ENCODE data around the gene HCN2.
"Not testable (repeated sequence)": the region's sequence is repeated elsewhere in the genome, so short reads cannot be mapped to it uniquely, and the experiment has no call there.

The HCN2 gene

DNA sequence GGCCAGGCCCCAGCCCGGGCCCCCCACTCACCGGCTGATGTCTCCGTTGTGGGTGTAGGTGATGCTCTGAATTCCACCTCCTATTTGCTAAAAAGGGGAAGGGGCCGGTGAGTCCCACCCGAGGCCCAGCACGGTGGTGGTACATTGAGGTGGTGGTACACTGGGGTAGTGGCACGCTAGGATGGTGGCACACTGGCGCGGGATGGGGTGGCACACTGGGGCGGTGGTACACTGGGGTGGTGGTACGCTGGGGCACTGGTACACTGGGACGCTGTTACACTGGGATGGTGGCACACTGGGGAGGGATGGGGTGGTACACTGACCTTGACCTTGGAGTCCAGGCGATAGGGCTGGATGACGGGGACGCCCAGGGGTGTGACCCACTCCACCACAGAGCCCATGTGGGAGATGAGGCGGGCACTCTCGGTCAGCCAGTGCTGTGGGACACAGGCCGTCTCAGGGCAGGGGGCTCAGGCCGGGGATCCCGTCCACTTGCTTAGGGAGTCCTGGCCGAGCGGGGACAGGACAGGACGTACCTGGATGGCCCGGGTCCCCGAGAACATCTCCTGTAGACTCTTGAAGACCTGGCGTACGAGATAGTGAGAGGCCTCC is 29.1 kb downstream of the HCN2 start:
- TF ChIP-seq, protein P1, sequence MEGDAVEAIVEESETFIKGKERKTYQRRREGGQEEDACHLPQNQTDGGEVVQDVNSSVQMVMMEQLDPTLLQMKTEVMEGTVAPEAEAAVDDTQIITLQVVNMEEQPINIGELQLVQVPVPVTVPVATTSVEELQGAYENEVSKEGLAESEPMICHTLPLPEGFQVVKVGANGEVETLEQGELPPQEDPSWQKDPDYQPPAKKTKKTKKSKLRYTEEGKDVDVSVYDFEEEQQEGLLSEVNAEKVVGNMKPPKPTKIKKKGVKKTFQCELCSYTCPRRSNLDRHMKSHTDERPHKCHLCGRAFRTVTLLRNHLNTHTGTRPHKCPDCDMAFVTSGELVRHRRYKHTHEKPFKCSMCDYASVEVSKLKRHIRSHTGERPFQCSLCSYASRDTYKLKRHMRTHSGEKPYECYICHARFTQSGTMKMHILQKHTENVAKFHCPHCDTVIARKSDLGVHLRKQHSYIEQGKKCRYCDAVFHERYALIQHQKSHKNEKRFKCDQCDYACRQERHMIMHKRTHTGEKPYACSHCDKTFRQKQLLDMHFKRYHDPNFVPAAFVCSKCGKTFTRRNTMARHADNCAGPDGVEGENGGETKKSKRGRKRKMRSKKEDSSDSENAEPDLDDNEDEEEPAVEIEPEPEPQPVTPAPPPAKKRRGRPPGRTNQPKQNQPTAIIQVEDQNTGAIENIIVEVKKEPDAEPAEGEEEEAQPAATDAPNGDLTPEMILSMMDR (IDR thresholded peaks at IDR 0.05; ENCODE audit: low read depth, low read length, missing control alignments) = no peak
- no peak overlapping the region for H3K4me3 ChIP-seq (replicated peaks; ENCODE audit: low read depth, low read length)
- no peak for DNase-seq (ENCODE audit: extremely low read depth, low read depth)

DNA sequence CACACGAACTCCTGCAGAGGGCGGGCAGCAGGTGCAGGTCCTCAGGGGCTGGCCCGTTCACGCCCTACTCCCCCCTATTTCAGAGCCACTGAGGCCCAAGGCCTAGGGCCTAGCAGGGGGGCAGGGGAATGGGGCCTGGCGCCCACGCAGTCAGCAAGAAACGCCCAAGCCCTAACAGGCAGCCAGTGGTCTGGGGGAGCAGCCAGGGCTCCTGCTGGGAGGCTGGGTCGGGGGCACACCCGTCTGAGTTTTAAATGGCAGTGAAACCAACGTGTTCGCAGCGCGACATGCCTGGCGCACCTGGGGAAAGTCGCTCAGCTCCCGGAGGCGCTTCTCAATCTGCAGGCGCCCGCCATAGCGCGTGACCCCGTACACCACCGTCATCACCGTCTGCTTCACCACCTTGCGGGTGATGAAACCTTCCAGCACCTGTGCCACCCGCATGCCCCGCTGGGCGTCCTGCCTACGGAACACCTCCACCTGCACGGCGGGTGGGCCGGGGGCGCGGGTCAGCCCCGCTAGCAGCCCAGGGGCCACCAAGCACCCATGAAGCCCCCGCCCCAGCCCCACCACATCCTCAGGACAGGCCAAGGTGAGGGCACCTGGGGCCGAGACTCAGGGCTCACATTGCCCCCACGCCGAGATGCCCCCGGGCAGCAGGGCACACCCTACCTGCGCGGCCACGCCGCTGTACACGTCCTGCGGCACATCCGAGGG is 29.8 kb downstream of the HCN2 start:
- DNase-seq (ENCODE audit: extremely low read depth, low read depth) = no peak
- no peak overlapping the region for H3K4me3 ChIP-seq (replicated peaks; ENCODE audit: low read depth, low read length)
- TF ChIP-seq, protein P1 (IDR thresholded peaks at IDR 0.05; ENCODE audit: low read depth, low read length, missing control alignments) = no peak

DNA sequence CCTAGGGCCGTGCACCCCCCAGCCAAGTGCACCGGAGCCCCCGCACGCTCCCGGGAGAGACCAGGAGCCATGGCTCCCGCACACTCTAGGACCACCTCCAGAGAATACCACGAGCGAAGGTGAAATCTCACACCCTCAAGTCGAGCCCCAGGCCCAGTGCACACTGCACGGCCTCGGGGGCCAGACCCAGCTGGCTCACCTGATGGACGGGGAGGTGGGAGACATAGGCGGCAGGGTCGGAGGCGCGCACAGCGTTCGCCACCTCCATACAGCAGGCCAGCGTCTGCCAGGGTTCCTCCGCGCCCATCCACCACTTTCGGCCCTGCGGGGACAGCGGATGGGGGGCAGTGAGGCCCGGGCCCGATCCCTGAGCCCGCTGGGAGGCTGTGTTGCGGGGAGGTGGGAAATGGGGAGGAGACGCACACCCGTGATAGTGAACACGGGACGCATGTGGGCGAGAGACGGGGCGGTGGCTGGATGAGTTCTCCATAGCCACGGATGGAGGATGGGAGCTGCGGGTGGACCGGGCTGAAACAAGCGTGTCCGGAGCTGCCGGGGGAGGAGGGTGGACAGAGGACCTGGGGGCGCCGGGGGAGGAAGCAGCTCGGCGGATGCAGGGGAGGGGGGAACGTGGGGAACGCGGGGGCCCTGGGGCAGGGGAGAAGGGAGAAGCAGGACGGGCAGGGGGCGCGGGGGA is 30.6 kb downstream of the HCN2 start:
- H3K4me3 ChIP-seq (replicated peaks; ENCODE audit: low read depth, low read length) = no peak overlapping the region
- TF ChIP-seq, protein P1 (IDR thresholded peaks at IDR 0.05; ENCODE audit: low read depth, low read length, missing control alignments) = no peak
- DNase-seq (ENCODE audit: extremely low read depth, low read depth) = no peak

DNA sequence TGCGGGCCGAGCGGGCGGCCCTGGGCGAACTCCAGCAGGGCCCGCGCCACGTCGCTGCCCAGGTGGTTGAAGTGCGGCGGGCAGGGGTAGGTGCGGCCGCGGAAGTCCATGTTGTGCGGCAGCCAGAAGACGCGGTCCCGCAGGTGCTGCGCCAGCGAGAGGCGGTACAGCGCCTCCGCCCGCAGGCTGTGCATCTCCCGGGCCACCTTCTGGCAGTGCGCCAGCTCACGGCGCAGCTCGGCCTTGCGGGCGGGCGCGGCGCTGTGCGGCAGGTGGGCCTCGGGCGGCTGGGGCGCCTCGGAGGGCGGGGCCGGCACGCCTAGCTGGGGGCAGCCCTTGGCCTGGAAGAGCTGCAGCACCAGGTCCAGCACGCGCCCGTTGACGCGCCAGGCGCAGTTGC is 31.5 kb downstream of the HCN2 start:
- not testable (repeated sequence) for DNase-seq (ENCODE audit: extremely low read depth, low read depth); H3K4me3 ChIP-seq (replicated peaks; ENCODE audit: low read depth, low read length)

DNA sequence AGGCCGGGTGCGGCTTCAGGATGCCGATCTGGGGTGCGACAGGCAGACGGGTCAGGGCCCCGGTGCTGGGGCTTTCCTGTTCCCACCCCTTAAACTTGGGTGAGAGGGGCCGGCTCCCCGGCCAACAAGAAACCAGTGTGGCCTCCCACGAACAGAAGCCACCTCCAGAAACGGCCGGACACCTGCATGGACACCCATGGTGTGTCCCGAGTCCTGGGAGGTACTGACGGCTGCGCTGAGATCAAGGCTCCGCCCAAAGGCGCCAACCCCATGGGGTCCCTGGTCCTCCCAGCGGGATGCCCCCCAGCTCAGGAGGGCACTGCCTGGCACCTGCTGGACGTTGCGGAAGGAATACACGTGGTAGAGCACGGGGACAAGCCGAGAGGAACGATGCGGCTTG is 32.1 kb downstream of the HCN2 start:
- TF ChIP-seq, protein P1 (IDR thresholded peaks at IDR 0.05; ENCODE audit: low read depth, low read length, missing control alignments) = no peak
- no peak overlapping the region for H3K4me3 ChIP-seq (replicated peaks; ENCODE audit: low read depth, low read length)
- DNase-seq (ENCODE audit: extremely low read depth, low read depth) = no peak

DNA sequence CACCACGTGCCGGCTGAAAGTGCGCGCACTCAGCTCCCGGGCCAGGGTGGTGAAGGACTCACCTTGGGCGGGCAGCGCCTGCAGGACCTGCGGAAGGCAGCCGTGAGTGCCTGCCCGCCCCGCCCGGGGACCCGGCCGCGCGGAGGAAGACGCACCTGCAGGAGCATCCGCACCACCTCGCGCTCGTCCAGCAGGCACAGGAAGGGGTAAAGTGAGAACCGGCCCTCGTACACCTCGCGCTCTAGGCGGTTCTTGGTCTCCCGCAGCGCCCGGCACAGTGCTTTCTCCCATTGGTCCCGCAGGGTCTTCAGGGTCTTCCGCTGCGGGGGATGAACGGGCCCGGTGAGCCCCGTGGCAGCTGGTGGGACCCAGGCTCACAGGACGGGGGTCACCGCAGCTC is 33.0 kb downstream of the HCN2 start:
- no peak for DNase-seq (ENCODE audit: extremely low read depth, low read depth)
- H3K4me3 ChIP-seq (replicated peaks; ENCODE audit: low read depth, low read length) = no peak overlapping the region
- TF ChIP-seq, protein P1 (IDR thresholded peaks at IDR 0.05; ENCODE audit: low read depth, low read length, missing control alignments) = no peak

DNA sequence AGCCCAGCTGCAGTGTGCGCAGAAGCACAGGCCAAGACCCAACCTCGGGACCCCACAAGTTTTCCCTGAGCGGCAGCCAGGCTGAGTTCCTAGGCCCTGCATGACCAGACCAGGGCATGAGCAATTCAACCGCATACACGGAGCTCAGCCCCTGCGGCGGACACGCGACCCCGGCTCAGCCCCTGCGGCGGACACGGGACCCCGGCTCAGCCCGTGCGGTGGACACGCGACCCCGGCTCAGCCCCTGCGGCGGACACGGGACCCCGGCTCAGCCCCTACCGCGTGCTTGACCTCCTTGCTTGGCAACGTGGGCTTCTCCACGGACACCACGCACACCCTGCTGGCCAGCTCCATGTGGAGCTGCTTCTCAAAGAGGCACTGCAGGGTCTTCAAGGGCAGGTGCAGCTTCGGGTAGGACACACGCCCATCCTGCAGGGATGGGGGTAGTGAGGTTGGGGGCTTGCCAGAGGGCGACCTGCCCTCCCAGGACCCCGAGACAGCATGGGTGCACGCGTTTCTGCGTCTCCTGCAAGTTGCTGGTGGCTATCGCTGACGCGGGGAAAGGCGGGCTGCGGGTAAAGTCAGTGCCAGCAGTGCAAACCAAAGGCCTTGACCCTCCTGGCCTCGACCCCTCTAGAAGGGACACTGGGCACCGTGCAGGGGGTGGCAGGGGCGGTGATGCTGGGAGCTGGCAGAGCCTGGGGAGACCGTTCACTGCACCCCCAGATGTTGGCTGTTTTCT is 33.7 kb downstream of the HCN2 start:
- H3K4me3 ChIP-seq (replicated peaks; ENCODE audit: low read depth, low read length) = no peak overlapping the region
- TF ChIP-seq, protein P1 (IDR thresholded peaks at IDR 0.05; ENCODE audit: low read depth, low read length, missing control alignments) = no peak
- DNase-seq (ENCODE audit: extremely low read depth, low read depth) = no peak

Measured in HFF-Myc (cell line).